Measurements from ENCODE around the gene PCDH20.
"Not testable (repeated sequence)": the region's sequence is repeated elsewhere in the genome, so short reads cannot be mapped to it uniquely, and the experiment has no call there.

The PCDH20 gene, protein sequence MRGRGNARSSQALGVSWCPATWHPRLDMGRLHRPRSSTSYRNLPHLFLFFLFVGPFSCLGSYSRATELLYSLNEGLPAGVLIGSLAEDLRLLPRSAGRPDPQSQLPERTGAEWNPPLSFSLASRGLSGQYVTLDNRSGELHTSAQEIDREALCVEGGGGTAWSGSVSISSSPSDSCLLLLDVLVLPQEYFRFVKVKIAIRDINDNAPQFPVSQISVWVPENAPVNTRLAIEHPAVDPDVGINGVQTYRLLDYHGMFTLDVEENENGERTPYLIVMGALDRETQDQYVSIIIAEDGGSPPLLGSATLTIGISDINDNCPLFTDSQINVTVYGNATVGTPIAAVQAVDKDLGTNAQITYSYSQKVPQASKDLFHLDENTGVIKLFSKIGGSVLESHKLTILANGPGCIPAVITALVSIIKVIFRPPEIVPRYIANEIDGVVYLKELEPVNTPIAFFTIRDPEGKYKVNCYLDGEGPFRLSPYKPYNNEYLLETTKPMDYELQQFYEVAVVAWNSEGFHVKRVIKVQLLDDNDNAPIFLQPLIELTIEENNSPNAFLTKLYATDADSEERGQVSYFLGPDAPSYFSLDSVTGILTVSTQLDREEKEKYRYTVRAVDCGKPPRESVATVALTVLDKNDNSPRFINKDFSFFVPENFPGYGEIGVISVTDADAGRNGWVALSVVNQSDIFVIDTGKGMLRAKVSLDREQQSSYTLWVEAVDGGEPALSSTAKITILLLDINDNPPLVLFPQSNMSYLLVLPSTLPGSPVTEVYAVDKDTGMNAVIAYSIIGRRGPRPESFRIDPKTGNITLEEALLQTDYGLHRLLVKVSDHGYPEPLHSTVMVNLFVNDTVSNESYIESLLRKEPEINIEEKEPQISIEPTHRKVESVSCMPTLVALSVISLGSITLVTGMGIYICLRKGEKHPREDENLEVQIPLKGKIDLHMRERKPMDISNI

DNA sequence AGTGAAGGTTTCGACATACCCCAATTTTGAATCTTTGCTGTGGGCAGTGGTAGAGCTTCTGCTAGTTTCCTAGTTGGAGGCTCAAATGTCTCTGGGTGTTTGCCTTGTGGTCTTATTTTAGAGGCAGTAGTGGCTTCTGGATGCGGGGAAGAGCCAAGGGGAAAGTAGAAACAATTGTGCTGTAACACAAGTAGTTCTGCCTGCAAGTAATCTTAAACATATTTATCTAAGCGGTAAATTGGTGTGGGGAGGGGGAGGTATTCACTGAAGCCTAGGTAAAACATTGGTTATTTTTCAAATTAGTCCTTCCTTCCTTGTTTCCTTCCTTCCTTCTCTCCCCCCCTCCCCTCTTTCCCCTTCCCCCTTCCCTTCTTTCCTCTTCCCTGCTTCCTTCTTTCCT, at the start of gene PCDH20:
Gene PCDH20, minus strand, starts transcription at position 101 of the 400 bp plus-strand sequence. CDS start 691 bp downstream, outside the sequence.
- DNase-seq = no peak

DNA sequence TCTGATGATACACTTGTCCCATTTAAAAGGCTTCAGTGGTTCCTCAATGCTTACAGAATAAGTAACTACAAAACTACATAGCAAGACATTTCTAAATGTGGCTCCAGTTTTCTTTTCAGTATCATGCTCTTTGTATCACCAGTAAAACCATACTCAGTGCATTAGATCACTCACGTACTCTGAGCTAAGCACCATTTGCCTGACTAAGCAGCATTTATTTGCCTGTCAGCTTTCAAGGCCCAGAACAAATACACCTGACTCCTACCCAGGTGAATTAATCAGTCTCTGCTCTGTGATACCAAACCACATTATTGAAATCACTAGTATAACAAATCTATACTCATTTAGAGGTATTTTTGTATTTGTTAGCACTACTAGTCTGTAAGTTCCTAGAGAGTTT, 47.4 kb upstream of the PCDH20 start:
- DNase-seq = no peak

DNA sequence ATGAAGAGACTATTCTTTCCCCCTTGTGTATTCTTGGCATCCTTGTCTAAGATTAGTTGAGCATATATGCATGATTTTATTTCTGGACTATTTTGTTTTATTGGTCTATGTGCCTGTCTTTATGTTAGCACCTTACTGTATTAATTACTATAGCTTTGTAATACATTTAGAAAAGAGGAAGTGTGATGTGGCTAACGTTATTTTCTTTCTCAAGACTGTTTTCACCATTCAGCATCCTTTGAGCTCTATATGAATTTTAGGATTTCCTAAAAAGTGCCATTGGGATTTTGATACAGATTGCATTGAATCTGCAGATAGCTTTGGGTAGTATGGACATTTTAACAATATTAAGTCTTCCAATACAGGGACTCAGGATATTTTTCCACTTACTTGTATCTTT, 37.5 kb upstream of the PCDH20 start:
- DNase-seq = no peak

DNA sequence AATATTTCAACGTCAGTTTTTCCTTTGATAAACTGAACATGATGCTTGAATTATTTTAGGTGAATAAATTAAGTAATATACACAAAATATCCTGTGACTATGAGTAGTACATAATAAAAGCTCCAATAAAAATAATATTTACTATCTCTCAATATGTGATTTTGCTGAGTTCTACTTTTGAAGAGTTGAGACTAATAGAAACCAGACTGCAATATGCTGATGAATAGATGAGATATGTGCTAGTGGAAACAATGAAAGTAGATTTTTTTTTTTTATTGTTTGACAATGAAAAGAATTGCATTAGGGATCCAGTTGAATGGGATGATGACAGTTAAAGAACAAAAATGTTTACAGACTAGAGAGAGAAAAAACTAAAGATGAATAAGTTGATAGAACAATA, 16.4 kb upstream of the PCDH20 start:
- DNase-seq = no peak

DNA sequence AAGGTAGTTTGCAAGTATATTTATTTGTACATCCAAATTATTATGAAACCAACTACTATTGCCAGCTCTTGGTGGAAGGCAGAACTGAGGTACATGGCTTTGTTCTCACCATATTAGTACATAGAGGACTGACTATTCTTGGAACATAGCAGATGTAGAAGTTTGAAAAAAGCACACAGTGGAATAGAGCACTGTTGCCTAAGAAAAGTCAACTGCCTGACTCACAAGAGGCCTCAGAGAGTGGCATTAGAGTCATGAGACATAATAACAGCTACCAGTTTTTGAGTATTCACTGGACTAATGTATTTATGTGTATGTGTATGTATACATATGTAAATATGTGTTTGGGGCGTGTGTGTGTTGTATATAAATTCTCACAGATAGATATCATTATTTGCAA, 8.3 kb upstream of the PCDH20 start:
- no peak for DNase-seq

DNA sequence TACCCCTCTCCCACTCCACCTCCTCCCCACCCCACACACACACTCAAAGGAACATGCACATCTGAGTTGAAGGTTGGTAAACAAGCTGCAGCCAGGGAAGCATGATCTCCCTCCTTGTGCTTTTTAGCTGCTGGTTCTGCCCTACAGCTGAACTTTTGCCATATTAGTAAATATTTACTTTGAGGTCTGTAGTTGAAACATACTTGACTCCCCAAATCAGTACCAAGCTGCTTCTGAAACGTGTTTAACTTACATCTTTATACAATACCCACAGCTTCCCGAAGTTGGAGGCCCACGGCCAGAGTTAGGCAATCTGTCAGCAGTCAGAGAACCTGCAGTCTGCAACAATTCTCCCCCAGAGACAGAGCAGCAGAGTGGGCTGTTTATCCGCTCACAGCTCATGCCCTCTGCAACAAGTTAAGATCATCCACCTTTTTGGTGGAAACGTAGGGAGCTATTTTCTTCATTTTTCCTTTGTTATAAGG, 1.5 kb upstream of the PCDH20 start:
- DNase-seq = no peak

DNA sequence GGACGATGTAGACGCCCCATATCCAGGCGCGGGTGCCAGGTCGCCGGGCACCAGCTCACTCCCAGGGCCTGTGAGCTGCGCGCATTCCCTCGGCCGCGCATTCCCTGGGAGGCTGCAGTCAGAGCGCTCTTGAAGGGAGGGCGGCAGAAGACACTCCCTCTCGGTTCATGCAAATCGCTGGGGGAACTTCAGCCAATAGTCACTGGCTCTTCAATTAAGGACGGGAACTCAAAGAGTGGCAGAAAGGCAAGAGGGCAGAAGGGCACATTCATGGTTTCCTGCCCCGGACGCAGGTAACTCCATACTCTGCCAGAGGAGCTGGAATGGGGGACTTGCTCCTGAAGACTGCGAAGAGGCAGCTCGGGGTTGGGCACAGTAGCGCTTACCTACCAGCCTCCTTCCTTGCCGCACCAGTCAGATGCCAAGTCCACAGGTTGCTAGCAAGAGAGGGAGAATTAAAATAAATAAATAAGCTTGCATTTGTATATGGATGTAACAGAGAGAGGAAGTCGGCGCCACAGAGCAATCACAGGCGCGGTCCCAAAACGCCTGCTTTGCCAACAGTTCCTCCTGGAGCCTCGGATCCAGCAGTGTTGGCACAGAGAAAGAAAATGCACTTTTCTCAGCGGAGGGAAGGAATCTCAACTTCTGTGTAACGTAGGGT, 459 bp downstream of the PCDH20 start:
- DNase-seq = peak; percentile 86

DNA sequence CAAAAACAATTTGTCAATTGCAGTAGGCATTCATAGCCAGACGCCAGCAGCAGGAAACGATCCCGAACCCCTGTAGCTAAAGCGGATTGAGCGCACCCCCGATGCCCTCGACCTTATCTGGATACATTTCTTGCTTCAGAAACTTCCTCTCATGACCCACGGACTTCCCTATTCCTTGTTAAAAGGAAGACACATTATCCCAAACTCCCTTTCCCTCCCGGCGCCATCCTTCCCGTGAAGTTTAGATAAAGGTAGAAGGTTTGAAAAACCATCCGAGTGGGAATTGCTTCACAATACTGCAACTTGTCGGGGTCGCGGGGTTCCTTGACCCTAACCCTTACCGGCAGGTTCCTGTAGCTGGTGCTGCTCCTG, 977 bp downstream of the PCDH20 start:
- DNase-seq = no peak

DNA sequence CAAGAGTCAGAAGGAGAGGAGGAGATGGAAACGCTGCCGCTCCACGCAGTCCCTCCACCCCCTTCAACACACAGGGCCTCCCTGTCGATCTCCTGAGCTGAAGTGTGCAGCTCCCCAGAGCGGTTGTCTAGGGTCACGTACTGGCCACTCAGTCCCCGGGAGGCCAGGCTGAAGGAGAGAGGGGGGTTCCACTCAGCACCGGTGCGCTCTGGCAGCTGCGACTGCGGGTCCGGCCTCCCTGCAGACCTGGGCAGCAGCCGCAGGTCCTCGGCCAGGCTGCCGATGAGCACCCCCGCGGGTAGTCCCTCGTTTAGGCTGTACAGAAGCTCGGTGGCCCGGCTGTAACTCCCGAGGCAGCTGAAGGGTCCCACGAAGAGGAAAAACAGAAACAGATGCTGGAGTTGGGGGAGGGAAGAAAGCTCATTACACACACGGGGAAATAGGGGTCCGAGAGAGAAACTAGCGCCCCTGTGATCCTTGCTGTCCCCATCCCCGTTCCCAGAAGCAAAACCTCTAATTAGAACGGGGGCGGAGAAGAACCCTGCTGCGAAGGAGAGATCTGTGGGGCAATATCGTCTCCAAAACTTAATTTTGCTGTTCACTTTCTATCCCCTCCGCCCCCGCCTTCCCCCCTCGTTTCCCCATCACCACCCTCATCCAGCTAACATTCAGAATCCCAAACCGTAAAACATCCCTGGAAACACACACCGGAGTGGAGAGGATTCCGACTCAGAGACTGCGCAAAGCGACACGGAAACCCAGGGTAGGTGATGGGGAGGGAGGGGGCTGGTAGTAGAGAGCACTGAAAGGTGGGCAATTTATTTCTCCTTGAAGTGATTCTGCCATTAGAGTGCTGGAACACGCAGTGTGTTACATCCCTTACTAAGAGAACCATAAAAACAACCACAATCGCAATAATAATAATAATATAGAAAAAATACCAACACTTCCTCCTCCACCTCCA, 1.8 kb downstream of the PCDH20 start:
- DNase-seq = peak; percentile 67

DNA sequence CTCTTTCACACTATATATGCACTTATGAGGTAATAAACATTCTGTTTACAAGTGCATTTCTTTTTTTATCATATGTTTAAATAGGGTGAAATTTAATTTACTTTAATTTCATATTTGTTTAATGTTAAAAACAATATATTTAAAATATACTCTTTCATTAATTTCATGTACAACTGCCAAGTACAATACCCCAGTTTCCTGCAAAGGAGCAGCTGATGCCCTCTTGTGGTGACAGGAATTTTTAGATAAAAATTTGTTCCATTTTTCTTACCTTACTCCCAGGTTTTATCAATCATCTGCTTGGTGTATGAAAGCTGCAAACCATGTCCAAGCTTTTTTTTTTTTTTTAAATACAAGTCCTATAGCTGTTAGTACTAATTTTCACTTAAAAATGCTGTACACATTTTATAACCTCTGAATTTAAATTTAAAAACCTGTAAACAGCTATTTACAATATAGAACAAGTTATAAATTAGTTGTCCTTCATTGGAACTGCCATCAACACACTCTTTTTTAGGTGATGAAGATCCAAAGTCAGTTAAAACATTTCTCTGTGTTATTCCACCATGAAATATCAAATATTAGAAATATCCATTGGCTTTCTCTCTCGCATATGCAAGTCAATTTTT, 4.9 kb downstream of the PCDH20 start:
- DNase-seq = peak; percentile 54

DNA sequence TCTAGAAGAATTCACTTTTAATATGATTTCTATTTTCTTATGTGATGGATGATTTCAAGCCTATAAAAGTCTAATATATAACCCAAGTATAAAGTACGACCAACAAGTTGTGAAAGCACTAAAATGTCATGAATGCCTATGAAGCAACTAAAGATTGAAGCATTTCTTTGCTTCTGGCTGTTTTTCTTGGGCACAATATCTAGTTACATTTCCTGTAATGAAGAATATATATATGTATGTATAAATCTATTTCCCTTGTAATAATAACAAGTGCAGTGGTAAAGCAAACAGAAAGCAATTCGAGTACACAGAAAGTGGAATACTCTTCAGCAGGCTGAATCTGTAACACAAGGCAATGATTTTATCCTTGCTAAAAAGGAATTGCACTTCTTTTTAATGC, 5.4 kb downstream of the PCDH20 start:
- DNase-seq = no peak

DNA sequence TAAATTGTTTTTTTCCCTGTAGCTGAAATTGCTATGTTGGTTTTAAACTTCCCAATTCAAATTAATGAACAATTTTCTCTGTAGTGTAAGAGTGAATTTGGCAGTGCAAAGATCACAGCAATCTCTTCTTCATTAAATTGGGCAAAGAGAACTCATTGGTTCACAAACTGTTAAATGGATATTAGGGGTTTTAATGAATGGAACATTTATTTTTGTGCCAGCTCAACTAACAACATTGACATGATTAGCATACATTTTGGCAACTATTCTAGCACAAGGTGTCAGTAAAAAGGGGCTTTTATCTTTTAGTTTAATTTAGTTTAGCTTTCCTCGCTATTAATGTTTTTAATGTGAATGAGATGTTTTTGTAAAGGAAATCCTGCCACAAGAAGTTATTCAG, 7.1 kb downstream of the PCDH20 start:
- DNase-seq = no peak

DNA sequence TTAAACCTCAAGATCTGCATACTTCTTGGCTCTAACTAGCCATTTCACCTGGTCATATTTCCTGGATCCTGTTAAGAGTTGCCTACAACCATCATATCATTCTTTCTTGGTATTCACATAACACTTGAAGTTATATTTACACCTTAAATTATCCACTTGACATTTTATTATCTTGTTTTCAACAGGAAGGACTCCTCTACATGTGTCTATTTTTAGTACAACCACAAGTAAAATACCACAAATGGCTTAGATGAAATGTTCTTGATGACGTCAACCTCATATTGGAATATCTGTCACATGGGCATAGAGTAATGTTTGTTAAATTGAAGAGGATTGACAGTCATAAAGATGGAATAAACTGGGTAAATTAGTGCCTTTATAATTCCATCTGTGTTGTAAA, 9.4 kb downstream of the PCDH20 start:
- no peak for DNase-seq

DNA sequence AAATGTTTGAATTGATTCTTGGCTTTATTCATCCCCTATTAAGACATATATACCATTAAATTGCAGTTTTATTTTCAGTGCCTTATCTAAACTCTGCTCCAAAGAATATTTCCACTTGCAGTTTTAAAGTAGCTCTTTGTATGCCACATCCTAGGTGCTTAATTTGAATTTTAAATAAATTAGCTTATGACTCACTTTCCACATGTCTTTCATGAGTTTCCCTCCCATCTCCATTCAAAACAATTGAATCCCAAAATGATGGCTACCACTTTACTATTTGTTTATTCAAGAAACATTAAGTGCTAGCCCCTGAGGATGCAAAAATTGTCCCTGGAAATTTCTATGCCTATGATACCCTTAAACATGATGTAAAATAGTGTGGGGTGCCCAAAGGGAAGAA, 19.5 kb downstream of the PCDH20 start:
- DNase-seq = no peak

DNA sequence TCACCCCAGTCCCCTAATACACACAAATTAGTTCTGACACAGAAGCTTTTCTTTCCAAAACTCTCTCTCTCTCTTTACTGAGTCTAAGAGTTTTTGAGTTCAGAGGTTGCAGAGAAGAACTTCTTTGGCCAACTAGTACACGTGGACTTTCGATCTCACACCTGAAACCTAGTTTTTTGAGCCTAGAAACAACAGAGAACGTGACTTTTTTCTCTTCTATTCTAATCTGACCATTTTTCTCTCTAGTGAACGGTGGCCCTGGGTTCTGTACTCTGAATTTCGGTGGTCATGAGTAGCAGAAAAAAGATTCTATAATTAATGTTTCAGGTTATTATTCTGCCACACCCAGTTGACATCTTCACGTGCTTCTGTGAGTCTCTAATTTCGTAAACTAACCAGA, 24.2 kb downstream of the PCDH20 start:
- no peak for DNase-seq

DNA sequence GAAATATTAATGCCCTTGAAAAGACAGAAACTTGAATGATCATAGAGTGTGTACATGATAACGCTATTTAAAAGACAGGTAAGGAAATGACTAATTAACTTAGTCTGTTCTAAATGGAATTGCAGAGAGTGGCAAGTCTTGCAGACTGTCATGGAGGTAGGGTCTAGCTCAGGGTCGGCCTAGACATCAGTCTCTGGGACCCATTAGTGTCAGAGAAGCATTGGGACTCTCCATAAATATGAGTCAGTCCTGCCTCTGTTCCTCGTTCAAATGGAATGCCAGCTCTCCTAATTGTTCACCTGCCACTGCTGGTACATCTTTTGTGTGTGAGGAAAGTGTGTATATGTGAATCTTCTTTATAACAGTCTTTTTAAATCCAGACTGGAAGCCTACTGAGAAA, 28.0 kb downstream of the PCDH20 start:
- no peak for DNase-seq

DNA sequence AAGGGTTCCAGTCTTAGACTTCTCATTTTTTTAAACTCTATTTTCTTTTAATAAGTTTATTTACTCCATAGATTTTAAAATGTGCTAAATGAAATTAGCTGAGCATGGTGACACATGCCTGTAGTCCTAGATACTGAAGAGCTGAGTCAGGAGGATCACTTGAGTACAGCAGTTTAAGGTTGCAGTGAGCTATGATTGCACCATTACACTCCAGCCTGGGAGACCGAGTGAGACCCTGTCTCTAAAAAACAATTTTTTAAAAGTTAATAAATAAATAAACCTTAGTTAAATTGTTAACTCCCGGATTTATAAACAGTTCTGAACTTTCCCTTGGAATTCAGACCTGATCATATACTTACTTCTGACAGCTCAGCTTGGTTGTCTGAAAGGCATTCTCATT, 32.5 kb downstream of the PCDH20 start:
- no peak for DNase-seq

DNA sequence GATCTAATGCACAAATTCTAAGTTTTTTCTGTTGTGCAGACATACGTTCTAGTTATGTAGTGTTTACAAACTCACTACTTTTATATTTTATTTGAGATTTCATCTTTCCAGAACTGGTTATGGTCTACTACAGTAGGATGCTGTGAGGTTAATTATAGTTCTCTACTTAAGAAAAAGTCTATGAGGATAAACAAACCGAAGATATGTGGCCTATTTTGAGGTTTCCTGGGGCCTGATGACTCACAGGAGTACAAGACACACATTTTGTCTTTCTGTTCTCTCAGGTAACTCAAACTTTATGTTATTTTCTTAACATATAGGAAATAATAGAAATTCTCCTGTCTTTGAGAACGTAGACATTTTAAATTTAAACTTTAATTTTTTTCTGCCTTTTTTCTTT, 45.1 kb downstream of the PCDH20 start:
- DNase-seq = no peak

DNA sequence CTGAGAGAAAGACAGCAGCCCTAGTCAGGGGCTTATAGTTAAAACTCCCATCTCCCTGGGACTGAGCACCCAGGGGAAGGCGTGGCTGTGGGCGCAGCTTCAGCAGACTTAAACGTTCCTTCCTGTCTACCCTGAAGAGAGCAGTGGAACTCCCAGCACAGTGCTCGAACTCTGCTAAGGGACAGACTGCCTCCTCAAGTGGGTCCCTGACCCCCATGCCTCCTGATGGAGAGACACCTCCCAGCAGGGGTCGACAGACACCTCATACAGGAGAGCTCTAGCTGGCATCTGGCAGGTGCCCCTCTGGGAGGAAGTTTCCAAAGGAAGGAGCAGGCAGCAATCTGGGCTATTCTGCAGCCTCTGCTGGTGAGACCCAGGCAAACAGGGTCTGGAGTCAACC, 51.0 kb downstream of the PCDH20 start:
- not testable (repeated sequence) for DNase-seq

DNA sequence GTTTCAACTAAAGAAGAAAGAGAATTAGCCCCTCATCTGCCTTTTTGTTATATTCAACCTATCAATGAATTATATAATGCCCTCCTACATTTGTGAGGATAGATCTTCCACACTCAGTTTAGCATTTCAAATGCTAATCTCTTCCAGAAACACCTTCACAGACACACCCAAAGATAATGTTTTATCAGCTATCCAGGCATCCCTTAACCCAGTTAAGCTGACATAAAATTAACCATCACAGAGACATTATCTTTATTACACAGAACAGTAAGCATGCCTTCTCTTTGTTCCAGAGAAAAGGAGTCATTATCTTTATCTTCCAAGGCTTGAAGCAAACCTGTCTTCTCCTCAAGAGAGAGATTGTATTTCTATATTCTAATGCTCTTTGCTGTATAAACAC, 53.1 kb downstream of the PCDH20 start:
- DNase-seq = no peak

Data from eye (tissue), 1 donor.